Renal cortical epithelial cell (primary cell): ENCODE measurements around the gene TRPV5. TPM values are rescaled to one million over a fixed set of nuclear protein-coding genes. Genes with fewer than 3 reads are reported as not detected.

Experiments used
- total RNA-seq: library from RNA; depleted of rRNA; stranded (reverse); fragments of >200 nt; gene quantifications from 2 replicates; pipeline ENCODE4 v1.2.3, GENCODE V29; 2014

TRPV5 gene
- total RNA-seq, 1 donor from 2014 or later = not detected

Other genes starting within 250 kb of the TRPV5 start
- gene PRSS1, start 184.3 kb downstream of the TRPV5 start, total RNA-seq = not detected in 2 replicates
- not detected in 2 replicates for gene PRSS2, start 162.8 kb downstream of the TRPV5 start, total RNA-seq
- 0.35 and 2.0 TPM in 2 replicates for gene EPHB6, start 78.7 kb downstream of the TRPV5 start, total RNA-seq
- gene TRPV6, start 48.0 kb downstream of the TRPV5 start, total RNA-seq = 0.05 TPM in 1 of 2 replicates, not detected in the other
- not detected in 2 replicates for gene LLCFC1, start 5.7 kb upstream of the TRPV5 start, total RNA-seq
- 0.20 TPM in 1 of 2 replicates, not detected in the other for gene KEL, start 28.6 kb upstream of the TRPV5 start, total RNA-seq
- not detected in 2 replicates for gene OR9A2, start 93.4 kb upstream of the TRPV5 start, total RNA-seq
- not detected in 2 replicates for gene OR6V1, start 118.6 kb upstream of the TRPV5 start, total RNA-seq
- not detected in 2 replicates for gene PIP, start 198.3 kb upstream of the TRPV5 start, total RNA-seq
- not detected in 2 replicates for gene TAS2R39, start 249.7 kb upstream of the TRPV5 start, total RNA-seq